ENCODE results near the gene PRL. TPM values are rescaled to one million over a fixed set of nuclear protein-coding genes. Genes with fewer than 3 reads are reported as not detected.

PRL gene
- total RNA-seq, 4 donors from 2014 or later = 0.33 TPM; not detected in 3

GRCh38 chr6:22318404-22318803 is 21.6 kb upstream of the PRL start:
- no peaks in the 10 kb centered on the region for H3K36me3 ChIP-seq
- WGBS = 87% methylated on average over 19 of the region's 22 CpGs
- no peak for DNase-seq (ENCODE audit: extremely low spot score)
- peaks cover 0 to 8% (median 7%) of the 10 kb centered on the region in 4 donors for H3K9me3 ChIP-seq
- intact Hi-C loops (cut with DNase I) = no loop called here
- no peak overlapping the region for H3K27ac ChIP-seq (replicated peaks in 1 of 4)
- H3K27me3 ChIP-seq = no peaks in the 10 kb centered on the region
- TF ChIP-seq EP300 (IDR thresholded peaks at IDR 0.05) = no peak
- no peak for TF ChIP-seq POLR2AphosphoS5 (IDR thresholded peaks at IDR 0.05)
- TF ChIP-seq POLR2A (IDR thresholded peaks at IDR 0.05; ENCODE audit: low read depth) = no peak
- TF ChIP-seq CTCF (IDR thresholded peaks at IDR 0.05) = no peak
- H3K4me1 ChIP-seq = peaks cover 0 to 14% (median 13%) of the 10 kb centered on the region in 4 donors
- H3K4me3 ChIP-seq = no peak overlapping the region

GRCh38 chr6:22313796-22314195 is 17.0 kb upstream of the PRL start:
- Histone ChIP-seq H3K36me3 (no peaks in the 10 kb centered on the region), H3K4me1 (no peaks in the 10 kb centered on the region), H3K9me3 (peaks cover 0 to 20% (median 8%) of the 10 kb centered on the region in 4 donors), H3K27ac (replicated peaks in 1 of 4) (no peak overlapping the region), H3K4me3 (no peak overlapping the region), H3K27me3 (no peaks in the 10 kb centered on the region)
- no peak for DNase-seq (ENCODE audit: extremely low spot score)
- intact Hi-C loops (cut with DNase I) = no loop called here
- 100% methylated on average over 2 of the region's 2 CpGs for WGBS
- TF ChIP-seq CTCF (IDR thresholded peaks at IDR 0.05) (no peak), EP300 (IDR thresholded peaks at IDR 0.05) (no peak), POLR2AphosphoS5 (IDR thresholded peaks at IDR 0.05) (no peak), POLR2A (IDR thresholded peaks at IDR 0.05; ENCODE audit: low read depth) (no peak)

DNA sequence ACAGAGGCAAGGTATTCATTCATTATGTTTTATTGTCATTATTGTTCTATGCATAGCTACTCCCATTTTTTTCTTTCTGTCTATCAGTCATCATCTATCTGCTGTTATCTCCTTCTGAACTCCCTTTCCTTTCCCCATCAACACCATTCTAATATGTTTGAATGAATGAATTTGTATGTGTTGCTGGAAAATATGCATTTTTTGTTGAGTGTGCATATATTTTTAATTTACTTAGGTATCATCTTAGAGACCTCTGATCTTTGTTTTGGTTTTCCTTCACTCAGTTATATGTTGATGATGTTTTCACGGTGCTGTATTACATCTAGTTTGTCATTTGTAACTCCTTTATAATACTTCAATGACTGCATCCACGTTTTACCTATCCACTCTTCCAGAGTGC is 12.1 kb upstream of the PRL start:
- Histone ChIP-seq H3K27ac (replicated peaks in 1 of 4) (no peak overlapping the region), H3K27me3 (no peaks in the 10 kb centered on the region), H3K36me3 (no peaks in the 10 kb centered on the region), H3K4me1 (no peaks in the 10 kb centered on the region), H3K4me3 (no peak overlapping the region), H3K9me3 (peaks cover 0 to 18% (median 7%) of the 10 kb centered on the region in 4 donors)
- intact Hi-C loops (cut with DNase I) = no loop called here
- DNase-seq (ENCODE audit: extremely low spot score) = no peak
- 92% methylated on average over 2 of the region's 2 CpGs for WGBS
- TF ChIP-seq POLR2AphosphoS5 (IDR thresholded peaks at IDR 0.05) = no peak
- TF ChIP-seq CTCF (IDR thresholded peaks at IDR 0.05) = no peak
- no peak for TF ChIP-seq POLR2A (IDR thresholded peaks at IDR 0.05; ENCODE audit: low read depth)
- no peak for TF ChIP-seq EP300 (IDR thresholded peaks at IDR 0.05)

- Histone ChIP-seq H3K9me3 (peaks cover 0 to 8% (median 0%) of the 10 kb centered on the region in 4 donors), H3K27me3 (no peaks in the 10 kb centered on the region), H3K4me3 (no peak overlapping the region), H3K36me3 (no peaks in the 10 kb centered on the region), H3K27ac (replicated peaks in 1 of 4) (no peak overlapping the region), H3K4me1 (no peaks in the 10 kb centered on the region)
- intact Hi-C loops (cut with DNase I) = no loop called here
- DNase-seq (ENCODE audit: extremely low spot score) = no peak
- 87% methylated on average over 3 of the region's 3 CpGs for WGBS
- TF ChIP-seq EP300 (IDR thresholded peaks at IDR 0.05) = no peak
- no peak for TF ChIP-seq POLR2A (IDR thresholded peaks at IDR 0.05; ENCODE audit: low read depth)
- TF ChIP-seq POLR2AphosphoS5 (IDR thresholded peaks at IDR 0.05) = no peak
- TF ChIP-seq CTCF (IDR thresholded peaks at IDR 0.05) = no peak
Measured at GRCh38 chr6:22306741-22307466, 10.1 kb upstream of the PRL start.

DNA sequence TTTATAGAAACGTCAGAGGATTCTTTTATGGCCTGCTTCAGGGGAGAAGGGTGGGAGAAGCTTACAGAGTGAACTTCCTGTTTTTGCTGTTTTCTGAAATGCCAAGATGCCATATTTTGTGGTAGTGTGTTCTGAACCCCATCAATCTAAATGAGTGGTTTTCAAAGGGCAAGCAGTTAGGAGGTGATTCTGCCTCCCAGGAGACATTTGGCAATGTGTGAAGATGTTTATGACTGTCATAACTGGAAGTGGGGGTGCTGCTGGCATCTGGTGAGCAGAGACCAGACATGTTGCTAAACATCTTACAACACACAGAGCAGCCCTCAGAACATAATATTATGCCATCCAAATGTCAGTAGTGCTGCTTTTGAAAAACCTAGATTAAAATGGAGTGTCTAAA is 6.0 kb upstream of the PRL start:
- Histone ChIP-seq H3K27me3 (no peaks in the 10 kb centered on the region), H3K4me1 (no peaks in the 10 kb centered on the region), H3K4me3 (no peak overlapping the region), H3K9me3 (no peaks in the 10 kb centered on the region), H3K27ac (replicated peaks in 1 of 4) (no peak overlapping the region), H3K36me3 (no peaks in the 10 kb centered on the region)
- intact Hi-C loops (cut with DNase I) = no loop called here
- WGBS = 77% methylated on average over 1 of the region's 1 CpG
- no peak for DNase-seq (ENCODE audit: extremely low spot score)
- TF ChIP-seq CTCF (IDR thresholded peaks at IDR 0.05) = no peak
- TF ChIP-seq POLR2A (IDR thresholded peaks at IDR 0.05; ENCODE audit: low read depth) = no peak
- no peak for TF ChIP-seq EP300 (IDR thresholded peaks at IDR 0.05)
- TF ChIP-seq POLR2AphosphoS5 (IDR thresholded peaks at IDR 0.05) = no peak
